ENCODE results near the gene PBXIP1. TPM values are rescaled to one million over a fixed set of nuclear protein-coding genes. Genes with fewer than 3 reads are reported as not detected.

The PBXIP1 gene
- total and polyA plus RNA-seq, 2 of the 13 experiments (the other 11 are each of a cell fraction or from before 2014, with no cell fraction given): 16.3 to 31.9 TPM

DNA sequence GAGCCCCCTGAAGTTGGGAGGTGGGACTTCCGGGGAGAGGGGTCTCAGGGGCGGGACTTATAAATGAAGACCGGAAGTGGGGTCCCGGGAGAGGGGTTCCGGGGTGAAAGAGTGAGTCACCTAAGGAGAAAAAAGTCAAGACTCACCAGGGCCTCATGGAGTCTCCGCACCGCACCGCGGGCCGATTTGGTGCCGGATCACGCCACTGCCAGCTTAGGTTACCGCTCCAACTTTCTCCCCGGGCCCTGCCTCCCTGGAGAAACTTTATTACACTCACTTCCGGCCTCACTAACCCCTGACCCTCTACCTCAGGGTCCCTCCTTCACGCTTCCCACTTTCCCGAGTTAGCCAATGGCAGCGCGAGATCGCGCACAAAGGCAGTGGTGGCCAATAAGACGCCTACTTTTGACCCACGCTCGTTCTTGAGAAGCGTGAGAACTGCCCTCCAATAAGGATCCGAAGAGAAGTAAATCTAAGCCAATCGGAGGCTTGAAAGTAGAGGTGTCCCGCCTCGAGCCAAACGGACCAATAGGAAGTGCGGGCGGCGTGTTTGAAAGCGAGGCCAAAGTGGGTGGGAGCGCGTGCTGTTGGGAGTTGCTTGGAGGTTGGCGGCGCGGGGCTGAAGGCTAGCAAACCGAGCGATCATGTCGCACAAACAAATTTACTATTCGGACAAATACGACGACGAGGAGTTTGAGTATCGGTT, 18.4 kb upstream of the PBXIP1 start, which contains the start of gene CKS1B (continued):
- TF ChIP-seq ZNF740 (CRISPR knock-in tag; IDR thresholded peaks at IDR 0.05) (no peak), GZF1 (CRISPR knock-in tag; IDR thresholded peaks at IDR 0.05) (no peak), ZFP36 (IDR thresholded peaks at IDR 0.05; ENCODE audit: borderline replicate concordance, low read depth, low read length, partially characterized antibody) (no peak), MYNN (CRISPR knock-in tag; IDR thresholded peaks at IDR 0.05; ENCODE audit: low read depth) (no peak), CREB3 (CRISPR knock-in tag; IDR thresholded peaks at IDR 0.05) (no peak), MAFF (IDR thresholded peaks at IDR 0.05; ENCODE audit: low read depth, low read length) (no peak), NR1H2 (CRISPR knock-in tag; IDR thresholded peaks at IDR 0.05; ENCODE audit: borderline replicate concordance, low read depth) (no peak), HHEX (CRISPR knock-in tag; IDR thresholded peaks at IDR 0.05) (no peak), ZNF891 (CRISPR knock-in tag; IDR thresholded peaks at IDR 0.05) (no peak), SNAI1 (CRISPR knock-in tag; IDR thresholded peaks at IDR 0.05; ENCODE audit: borderline replicate concordance) (0 out of 2 replicates have a peak, but pooled peaks have one; percentile 14), ZNF724P (CRISPR knock-in tag; IDR thresholded peaks at IDR 0.05; ENCODE audit: borderline replicate concordance) (0 out of 2 replicates have a peak, but pooled peaks have one; percentile 80), RARA (CRISPR knock-in tag; IDR thresholded peaks at IDR 0.05) (no peak), ZSCAN25 (CRISPR knock-in tag; IDR thresholded peaks at IDR 0.05) (no peak), ZNF317 (CRISPR knock-in tag; IDR thresholded peaks at IDR 0.05) (peak; percentile 77; the same call in 1 of the 2 replicates), ZMYM3 (CRISPR knock-in tag; IDR thresholded peaks at IDR 0.05) (no peak), ZFY (CRISPR knock-in tag; IDR thresholded peaks at IDR 0.05) (peak; percentile 51), RBM22 (optimal IDR thresholded peaks at IDR 0.05; ENCODE audit: low read length) (no peak), KLF6 (CRISPR knock-in tag; IDR thresholded peaks at IDR 0.05) (no peak; the same call in none of the 2 replicates), POLR2A (IDR thresholded peaks at IDR 0.05; ENCODE audit: insufficient read depth in 1 of 2, low read depth in 2 of 2, low read length in 2 of 2) (peak in 1 of 2 experiments; percentile 72; a peak in 2 of 4 replicates), SMAD9 (CRISPR knock-in tag; IDR thresholded peaks at IDR 0.05) (no peak)
- TF ChIP-seq, protein P1, sequence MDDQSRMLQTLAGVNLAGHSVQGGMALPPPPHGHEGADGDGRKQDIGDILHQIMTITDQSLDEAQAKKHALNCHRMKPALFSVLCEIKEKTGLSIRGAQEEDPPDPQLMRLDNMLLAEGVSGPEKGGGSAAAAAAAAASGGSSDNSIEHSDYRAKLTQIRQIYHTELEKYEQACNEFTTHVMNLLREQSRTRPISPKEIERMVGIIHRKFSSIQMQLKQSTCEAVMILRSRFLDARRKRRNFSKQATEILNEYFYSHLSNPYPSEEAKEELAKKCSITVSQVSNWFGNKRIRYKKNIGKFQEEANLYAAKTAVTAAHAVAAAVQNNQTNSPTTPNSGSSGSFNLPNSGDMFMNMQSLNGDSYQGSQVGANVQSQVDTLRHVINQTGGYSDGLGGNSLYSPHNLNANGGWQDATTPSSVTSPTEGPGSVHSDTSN (CRISPR knock-in tag; IDR thresholded peaks at IDR 0.05; ENCODE audit: borderline replicate concordance): no peak
- TF ChIP-seq, protein P2, sequence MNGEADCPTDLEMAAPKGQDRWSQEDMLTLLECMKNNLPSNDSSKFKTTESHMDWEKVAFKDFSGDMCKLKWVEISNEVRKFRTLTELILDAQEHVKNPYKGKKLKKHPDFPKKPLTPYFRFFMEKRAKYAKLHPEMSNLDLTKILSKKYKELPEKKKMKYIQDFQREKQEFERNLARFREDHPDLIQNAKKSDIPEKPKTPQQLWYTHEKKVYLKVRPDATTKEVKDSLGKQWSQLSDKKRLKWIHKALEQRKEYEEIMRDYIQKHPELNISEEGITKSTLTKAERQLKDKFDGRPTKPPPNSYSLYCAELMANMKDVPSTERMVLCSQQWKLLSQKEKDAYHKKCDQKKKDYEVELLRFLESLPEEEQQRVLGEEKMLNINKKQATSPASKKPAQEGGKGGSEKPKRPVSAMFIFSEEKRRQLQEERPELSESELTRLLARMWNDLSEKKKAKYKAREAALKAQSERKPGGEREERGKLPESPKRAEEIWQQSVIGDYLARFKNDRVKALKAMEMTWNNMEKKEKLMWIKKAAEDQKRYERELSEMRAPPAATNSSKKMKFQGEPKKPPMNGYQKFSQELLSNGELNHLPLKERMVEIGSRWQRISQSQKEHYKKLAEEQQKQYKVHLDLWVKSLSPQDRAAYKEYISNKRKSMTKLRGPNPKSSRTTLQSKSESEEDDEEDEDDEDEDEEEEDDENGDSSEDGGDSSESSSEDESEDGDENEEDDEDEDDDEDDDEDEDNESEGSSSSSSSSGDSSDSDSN (CRISPR knock-in tag; IDR thresholded peaks at IDR 0.05): no peak; the same call in 1 of the 2 replicates
- TF ChIP-seq, protein P3, sequence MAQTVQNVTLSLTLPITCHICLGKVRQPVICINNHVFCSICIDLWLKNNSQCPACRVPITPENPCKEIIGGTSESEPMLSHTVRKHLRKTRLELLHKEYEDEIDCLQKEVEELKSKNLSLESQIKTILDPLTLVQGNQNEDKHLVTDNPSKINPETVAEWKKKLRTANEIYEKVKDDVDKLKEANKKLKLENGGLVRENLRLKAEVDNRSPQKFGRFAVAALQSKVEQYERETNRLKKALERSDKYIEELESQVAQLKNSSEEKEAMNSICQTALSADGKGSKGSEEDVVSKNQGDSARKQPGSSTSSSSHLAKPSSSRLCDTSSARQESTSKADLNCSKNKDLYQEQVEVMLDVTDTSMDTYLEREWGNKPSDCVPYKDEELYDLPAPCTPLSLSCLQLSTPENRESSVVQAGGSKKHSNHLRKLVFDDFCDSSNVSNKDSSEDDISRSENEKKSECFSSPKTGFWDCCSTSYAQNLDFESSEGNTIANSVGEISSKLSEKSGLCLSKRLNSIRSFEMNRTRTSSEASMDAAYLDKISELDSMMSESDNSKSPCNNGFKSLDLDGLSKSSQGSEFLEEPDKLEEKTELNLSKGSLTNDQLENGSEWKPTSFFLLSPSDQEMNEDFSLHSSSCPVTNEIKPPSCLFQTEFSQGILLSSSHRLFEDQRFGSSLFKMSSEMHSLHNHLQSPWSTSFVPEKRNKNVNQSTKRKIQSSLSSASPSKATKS (CRISPR knock-in tag; IDR thresholded peaks at IDR 0.05): no peak
